Measurements from ENCODE around the gene TMEM61. TPM values are rescaled to one million over a fixed set of nuclear protein-coding genes. Genes with fewer than 3 reads are reported as not detected.
A peak's percentile ranks its signal among the peaks of the same experiment; 100 is the strongest.

TMEM61 gene
- total RNA-seq, 1 donor from 2014 or later: not detected

DNA sequence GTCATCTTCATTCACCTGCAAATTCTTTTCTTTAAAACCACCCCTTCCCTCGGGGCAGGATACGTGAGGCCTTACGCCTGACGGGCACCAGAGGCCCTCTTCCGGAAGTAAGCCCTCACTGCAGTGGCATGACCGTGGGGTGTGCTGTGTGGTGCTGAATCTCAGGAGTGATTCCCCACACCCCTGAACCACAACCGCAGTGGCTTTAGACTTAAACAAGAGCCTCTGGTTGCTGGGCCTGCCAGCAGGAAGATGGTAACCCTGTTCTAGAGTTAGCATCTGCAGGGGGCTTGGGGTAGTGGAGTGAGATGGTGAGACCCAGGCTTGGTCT, 30.4 kb downstream of the TMEM61 start:
- no peak overlapping the region for H3K27ac Mint-ChIP-seq
- no peaks in the 10 kb centered on the region for H3K4me1 ChIP-seq
- H3K9ac ChIP-seq: no peak overlapping the region
- no peaks in the 10 kb centered on the region for H4K20me1 ChIP-seq (ENCODE audit: low read depth)
- DNase-seq (ENCODE audit: low spot score): no peak
- peaks cover 7% of the 10 kb centered on the region for H3K9me3 Mint-ChIP-seq
- no peak overlapping the region for H2AFZ ChIP-seq (replicated peaks)
- no peaks in the 10 kb centered on the region for H3F3A ChIP-seq (ENCODE audit: low read depth)
- no peak for TF ChIP-seq EZH2phosphoT487 (IDR thresholded peaks at IDR 0.05)
- no peak for TF ChIP-seq EZH2 (IDR thresholded peaks at IDR 0.05)
- TF ChIP-seq, protein P1, sequence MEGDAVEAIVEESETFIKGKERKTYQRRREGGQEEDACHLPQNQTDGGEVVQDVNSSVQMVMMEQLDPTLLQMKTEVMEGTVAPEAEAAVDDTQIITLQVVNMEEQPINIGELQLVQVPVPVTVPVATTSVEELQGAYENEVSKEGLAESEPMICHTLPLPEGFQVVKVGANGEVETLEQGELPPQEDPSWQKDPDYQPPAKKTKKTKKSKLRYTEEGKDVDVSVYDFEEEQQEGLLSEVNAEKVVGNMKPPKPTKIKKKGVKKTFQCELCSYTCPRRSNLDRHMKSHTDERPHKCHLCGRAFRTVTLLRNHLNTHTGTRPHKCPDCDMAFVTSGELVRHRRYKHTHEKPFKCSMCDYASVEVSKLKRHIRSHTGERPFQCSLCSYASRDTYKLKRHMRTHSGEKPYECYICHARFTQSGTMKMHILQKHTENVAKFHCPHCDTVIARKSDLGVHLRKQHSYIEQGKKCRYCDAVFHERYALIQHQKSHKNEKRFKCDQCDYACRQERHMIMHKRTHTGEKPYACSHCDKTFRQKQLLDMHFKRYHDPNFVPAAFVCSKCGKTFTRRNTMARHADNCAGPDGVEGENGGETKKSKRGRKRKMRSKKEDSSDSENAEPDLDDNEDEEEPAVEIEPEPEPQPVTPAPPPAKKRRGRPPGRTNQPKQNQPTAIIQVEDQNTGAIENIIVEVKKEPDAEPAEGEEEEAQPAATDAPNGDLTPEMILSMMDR (IDR thresholded peaks at IDR 0.05): peak; percentile 37
- no peaks in the 10 kb centered on the region for H3K36me3 Mint-ChIP-seq
- peaks cover 16% of the 10 kb centered on the region for H3K27me3 Mint-ChIP-seq (ENCODE audit: insufficient read depth, low read depth)
- no peak overlapping the region for H3K4me3 ChIP-seq
- no peaks in the 10 kb centered on the region for H3K4me1 Mint-ChIP-seq
- H3K36me3 ChIP-seq: no peaks in the 10 kb centered on the region
- H3K4me3 Mint-ChIP-seq: no peak overlapping the region
- no peaks in the 10 kb centered on the region for H3K79me2 ChIP-seq (ENCODE audit: low read depth)
- H3K4me2 ChIP-seq: no peak overlapping the region
- no peaks in the 10 kb centered on the region for H3K9me3 ChIP-seq (ENCODE audit: low read depth)
- H3K27me3 ChIP-seq: no peaks in the 10 kb centered on the region
- no peak overlapping the region for H3K27ac ChIP-seq

DNA sequence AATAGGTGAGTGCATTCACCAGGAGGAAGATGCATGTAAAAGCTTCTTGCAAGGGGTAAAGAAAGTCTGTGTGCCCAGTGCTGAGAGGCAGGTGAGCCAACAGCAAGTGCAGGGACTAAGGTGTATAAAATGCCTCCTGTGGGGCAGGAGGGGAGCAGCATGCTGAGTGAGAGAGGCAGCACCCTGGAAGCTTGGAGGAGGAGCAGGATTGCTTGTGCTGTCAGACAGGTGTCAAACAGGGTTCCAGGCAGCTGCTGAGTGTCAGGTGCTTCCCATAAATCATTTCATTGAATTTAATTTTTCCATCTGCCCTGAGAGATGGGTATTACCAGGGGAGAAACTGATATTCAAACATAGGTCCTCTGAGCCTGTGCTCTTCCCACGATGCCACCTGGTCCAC, 32.2 kb downstream of the TMEM61 start:
- Histone ChIP-seq H3K4me3 (no peak overlapping the region), H3K79me2 (ENCODE audit: low read depth) (no peaks in the 10 kb centered on the region), H3K27ac (no peak overlapping the region), H4K20me1 (ENCODE audit: low read depth) (no peaks in the 10 kb centered on the region), H3K9ac (no peak overlapping the region), H3K27me3 (no peaks in the 10 kb centered on the region), H2AFZ (replicated peaks) (no peak overlapping the region), H3K36me3 (no peaks in the 10 kb centered on the region), H3K4me2 (no peak overlapping the region), H3K9me3 (ENCODE audit: low read depth) (no peaks in the 10 kb centered on the region), H3F3A (ENCODE audit: low read depth) (no peaks in the 10 kb centered on the region), H3K4me1 (no peaks in the 10 kb centered on the region)
- Mint-ChIP-seq H3K27me3 (ENCODE audit: insufficient read depth, low read depth) (peaks cover 16% of the 10 kb centered on the region), H3K4me3 (no peak overlapping the region), H3K9me3 (peaks cover 7% of the 10 kb centered on the region), H3K4me1 (no peaks in the 10 kb centered on the region), H3K36me3 (no peaks in the 10 kb centered on the region), H3K27ac (no peak overlapping the region)
- TF ChIP-seq, protein P1 (IDR thresholded peaks at IDR 0.05): no peak
- TF ChIP-seq EZH2 (IDR thresholded peaks at IDR 0.05): no peak
- no peak for TF ChIP-seq EZH2phosphoT487 (IDR thresholded peaks at IDR 0.05)
- DNase-seq (ENCODE audit: low spot score): no peak

DNA sequence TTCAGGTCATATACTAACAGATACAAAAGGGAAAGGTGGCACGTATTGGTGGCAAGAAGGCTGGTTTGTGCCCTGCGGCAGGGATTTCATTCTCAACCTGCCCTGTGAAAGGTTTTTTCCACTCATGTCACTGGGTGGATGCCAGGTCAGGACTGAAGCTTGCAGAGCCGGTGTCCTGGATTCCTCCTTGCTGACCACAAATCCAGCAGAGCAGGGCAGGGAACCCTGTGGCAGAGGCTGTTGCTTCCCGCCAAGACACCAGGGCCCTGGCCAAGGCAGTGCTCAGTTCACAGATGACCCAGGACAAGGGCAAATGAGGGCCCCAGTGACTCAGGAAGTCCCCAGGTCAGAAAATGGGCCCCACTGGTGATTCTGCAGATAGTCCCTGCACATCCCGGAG, 34.7 kb downstream of the TMEM61 start:
- H3F3A ChIP-seq (ENCODE audit: low read depth): no peaks in the 10 kb centered on the region
- Mint-ChIP-seq H3K27me3 (ENCODE audit: insufficient read depth, low read depth) (peaks cover 8% of the 10 kb centered on the region), H3K27ac (no peak overlapping the region), H3K4me1 (no peaks in the 10 kb centered on the region), H3K9me3 (no peaks in the 10 kb centered on the region), H3K36me3 (no peaks in the 10 kb centered on the region), H3K4me3 (no peak overlapping the region)
- H3K9ac ChIP-seq: no peak overlapping the region
- H3K79me2 ChIP-seq (ENCODE audit: low read depth): no peaks in the 10 kb centered on the region
- H3K4me1 ChIP-seq: no peaks in the 10 kb centered on the region
- no peaks in the 10 kb centered on the region for H3K27me3 ChIP-seq
- H3K9me3 ChIP-seq (ENCODE audit: low read depth): no peaks in the 10 kb centered on the region
- H3K27ac ChIP-seq: no peak overlapping the region
- DNase-seq (ENCODE audit: low spot score): no peak
- no peak for TF ChIP-seq EZH2phosphoT487 (IDR thresholded peaks at IDR 0.05)
- no peak for TF ChIP-seq EZH2 (IDR thresholded peaks at IDR 0.05)
- TF ChIP-seq, protein P1 (IDR thresholded peaks at IDR 0.05): no peak
- no peak overlapping the region for H2AFZ ChIP-seq (replicated peaks)
- H3K36me3 ChIP-seq: no peaks in the 10 kb centered on the region
- no peak overlapping the region for H3K4me3 ChIP-seq
- H4K20me1 ChIP-seq (ENCODE audit: low read depth): no peaks in the 10 kb centered on the region
- no peak overlapping the region for H3K4me2 ChIP-seq

All from neural progenitor cell (in vitro differentiated cells).